ENCODE measurements around the gene MTM1. TPM values are rescaled to one million over a fixed set of nuclear protein-coding genes. Genes with fewer than 3 reads are reported as not detected.

The MTM1 gene
- polyA plus RNA-seq, 2 donors: 2.6 to 5.0 TPM

DNA sequence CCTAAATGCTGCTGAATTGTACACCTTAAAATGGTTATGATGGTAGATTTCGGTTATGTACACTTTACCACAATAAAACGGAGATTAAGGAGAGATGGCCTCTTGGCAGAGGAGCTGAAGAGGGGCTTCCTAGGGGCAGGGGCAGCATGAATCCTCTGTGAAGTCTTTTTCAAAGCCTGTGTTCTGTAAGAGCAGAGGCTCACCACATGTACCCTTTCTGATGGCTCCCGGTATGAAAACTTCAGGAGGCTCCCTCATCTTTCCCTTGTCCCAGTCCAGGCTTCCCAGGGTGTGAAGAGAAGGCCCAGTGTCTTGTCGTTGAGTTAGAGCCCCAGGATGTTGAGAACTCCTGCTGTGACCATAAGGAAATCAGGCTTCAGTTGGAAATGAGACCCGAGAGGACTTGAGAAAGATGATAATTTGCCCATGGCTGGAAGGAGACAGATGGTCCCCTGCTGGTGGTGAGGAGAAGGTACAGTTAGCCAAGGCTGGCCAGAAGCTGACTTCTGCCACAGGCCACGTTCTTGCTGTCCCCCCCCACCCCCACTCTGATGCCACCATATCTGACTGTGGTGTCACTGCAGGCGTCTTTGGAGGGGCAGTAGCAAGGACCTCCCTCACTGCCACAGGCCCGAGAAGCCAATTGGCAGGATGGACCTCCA, 31.8 kb upstream of the MTM1 start:
- Histone ChIP-seq H3K4me3 (ENCODE audit: low read depth in 1 of 2, low read length in 2 of 2) (no peak overlapping the region), H3K27ac (ENCODE audit: low read depth in 2 of 2, low read length in 1 of 2) (no peak overlapping the region), H3K36me3 (ENCODE audit: control insufficient read depth in 2 of 2, insufficient read depth in 2 of 2, low read length in 1 of 2) (no peaks in the 10 kb centered on the region), H3K4me1 (ENCODE audit: control insufficient read depth in 2 of 2, insufficient read depth in 2 of 2, low read length in 1 of 2) (no peaks in the 10 kb centered on the region), H3K9me3 (ENCODE audit: control insufficient read depth in 2 of 2, insufficient read depth in 1 of 2, low read depth in 1 of 2, low read length in 1 of 2) (peaks cover 3 to 5% of the 10 kb centered on the region in 2 donors), H3K27me3 (ENCODE audit: control insufficient read depth in 1 of 2, insufficient read depth in 2 of 2, low read length in 2 of 2) (no peaks in the 10 kb centered on the region)
- 61 to 75% methylated on average over 8 of the region's 8 CpGs for WGBS, 2 donors

DNA sequence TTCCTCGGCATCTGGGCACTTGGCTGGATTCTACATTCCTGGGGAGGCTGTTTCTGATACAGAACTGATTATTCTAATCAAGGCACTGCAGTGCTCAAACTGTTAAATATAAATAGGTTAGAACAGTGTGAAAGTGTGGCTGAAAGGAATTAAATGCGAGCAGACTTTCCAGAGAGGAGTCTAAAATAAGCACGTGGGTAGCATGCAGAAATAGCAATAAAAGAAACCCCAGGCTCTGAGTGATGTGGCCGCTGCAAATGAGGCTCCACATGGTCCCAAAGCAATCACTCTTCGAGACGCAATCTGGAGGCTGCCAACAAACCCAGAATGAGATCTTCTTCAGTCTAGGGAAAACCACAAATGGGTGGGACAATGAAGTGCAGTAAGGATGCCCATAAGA, 30.6 kb upstream of the MTM1 start:
- no peak overlapping the region for H3K4me3 ChIP-seq (ENCODE audit: low read depth in 1 of 2, low read length in 2 of 2)
- no peaks in the 10 kb centered on the region for H3K36me3 ChIP-seq (ENCODE audit: control insufficient read depth in 2 of 2, insufficient read depth in 2 of 2, low read length in 1 of 2)
- no peak overlapping the region for H3K27ac ChIP-seq (ENCODE audit: low read depth in 2 of 2, low read length in 1 of 2)
- peaks cover 3 to 5% of the 10 kb centered on the region in 2 donors for H3K9me3 ChIP-seq (ENCODE audit: control insufficient read depth in 2 of 2, insufficient read depth in 1 of 2, low read depth in 1 of 2, low read length in 1 of 2)
- H3K4me1 ChIP-seq (ENCODE audit: control insufficient read depth in 2 of 2, insufficient read depth in 2 of 2, low read length in 1 of 2): no peaks in the 10 kb centered on the region
- WGBS, 2 donors: 68 to 82% methylated on average over 6 of the region's 6 CpGs
- no peaks in the 10 kb centered on the region for H3K27me3 ChIP-seq (ENCODE audit: control insufficient read depth in 1 of 2, insufficient read depth in 2 of 2, low read length in 2 of 2)

DNA sequence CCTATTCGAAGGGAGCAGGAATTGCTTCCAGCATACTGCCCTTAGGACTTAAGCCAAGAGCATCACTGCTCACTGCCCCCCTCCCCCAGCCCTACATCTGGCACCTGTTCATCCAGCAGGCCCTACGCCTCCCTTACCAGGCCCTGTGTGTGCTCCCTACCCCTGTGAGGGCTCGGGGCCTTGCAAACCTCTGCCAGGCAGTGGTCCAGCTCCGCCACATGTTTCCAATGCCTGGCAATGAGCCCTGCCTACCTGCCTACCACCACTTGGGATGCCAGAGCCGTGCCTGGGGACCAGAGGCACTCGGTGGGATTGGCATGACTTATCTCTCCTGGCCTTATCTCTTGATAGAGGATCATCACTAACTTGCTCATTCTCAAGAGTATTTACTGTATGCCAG, 27.5 kb upstream of the MTM1 start:
- Histone ChIP-seq H3K4me1 (ENCODE audit: control insufficient read depth in 2 of 2, insufficient read depth in 2 of 2, low read length in 1 of 2) (no peaks in the 10 kb centered on the region), H3K27me3 (ENCODE audit: control insufficient read depth in 1 of 2, insufficient read depth in 2 of 2, low read length in 2 of 2) (no peaks in the 10 kb centered on the region), H3K27ac (ENCODE audit: low read depth in 2 of 2, low read length in 1 of 2) (no peak overlapping the region), H3K4me3 (ENCODE audit: low read depth in 1 of 2, low read length in 2 of 2) (no peak overlapping the region), H3K9me3 (ENCODE audit: control insufficient read depth in 2 of 2, insufficient read depth in 1 of 2, low read depth in 1 of 2, low read length in 1 of 2) (peaks cover 3 to 5% of the 10 kb centered on the region in 2 donors), H3K36me3 (ENCODE audit: control insufficient read depth in 2 of 2, insufficient read depth in 2 of 2, low read length in 1 of 2) (no peaks in the 10 kb centered on the region)
- WGBS, 2 donors: 70 to 84% methylated on average over 6 of the region's 6 CpGs

DNA sequence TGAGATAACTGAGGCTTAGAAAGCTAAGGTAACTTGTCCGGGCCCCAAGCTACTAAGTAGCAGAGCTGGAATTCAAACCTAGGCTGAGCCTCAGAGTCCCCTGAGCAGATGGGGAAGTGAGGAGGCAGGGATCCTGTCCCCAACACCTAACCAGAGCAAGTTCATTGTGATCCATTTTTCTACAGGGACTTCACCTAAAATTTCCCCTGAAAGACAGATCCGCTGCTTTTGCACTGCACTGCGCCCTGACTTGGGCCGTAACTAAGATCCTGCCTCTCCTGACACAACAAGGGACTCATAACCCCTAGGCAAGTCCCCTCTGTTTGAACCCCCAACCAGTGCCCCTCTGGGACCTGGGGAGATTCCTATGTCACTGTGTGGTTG, 25.6 kb upstream of the MTM1 start:
- WGBS, 2 donors: 96 to 98% methylated on average over 4 of the region's 4 CpGs
- Histone ChIP-seq H3K4me3 (ENCODE audit: low read depth in 1 of 2, low read length in 2 of 2) (no peak overlapping the region), H3K27me3 (ENCODE audit: control insufficient read depth in 1 of 2, insufficient read depth in 2 of 2, low read length in 2 of 2) (no peaks in the 10 kb centered on the region), H3K9me3 (ENCODE audit: control insufficient read depth in 2 of 2, insufficient read depth in 1 of 2, low read depth in 1 of 2, low read length in 1 of 2) (peaks cover 0 to 3% of the 10 kb centered on the region in 2 donors), H3K36me3 (ENCODE audit: control insufficient read depth in 2 of 2, insufficient read depth in 2 of 2, low read length in 1 of 2) (no peaks in the 10 kb centered on the region), H3K4me1 (ENCODE audit: control insufficient read depth in 2 of 2, insufficient read depth in 2 of 2, low read length in 1 of 2) (peaks cover 2 to 5% of the 10 kb centered on the region in 2 donors), H3K27ac (ENCODE audit: low read depth in 2 of 2, low read length in 1 of 2) (no peak overlapping the region)

DNA sequence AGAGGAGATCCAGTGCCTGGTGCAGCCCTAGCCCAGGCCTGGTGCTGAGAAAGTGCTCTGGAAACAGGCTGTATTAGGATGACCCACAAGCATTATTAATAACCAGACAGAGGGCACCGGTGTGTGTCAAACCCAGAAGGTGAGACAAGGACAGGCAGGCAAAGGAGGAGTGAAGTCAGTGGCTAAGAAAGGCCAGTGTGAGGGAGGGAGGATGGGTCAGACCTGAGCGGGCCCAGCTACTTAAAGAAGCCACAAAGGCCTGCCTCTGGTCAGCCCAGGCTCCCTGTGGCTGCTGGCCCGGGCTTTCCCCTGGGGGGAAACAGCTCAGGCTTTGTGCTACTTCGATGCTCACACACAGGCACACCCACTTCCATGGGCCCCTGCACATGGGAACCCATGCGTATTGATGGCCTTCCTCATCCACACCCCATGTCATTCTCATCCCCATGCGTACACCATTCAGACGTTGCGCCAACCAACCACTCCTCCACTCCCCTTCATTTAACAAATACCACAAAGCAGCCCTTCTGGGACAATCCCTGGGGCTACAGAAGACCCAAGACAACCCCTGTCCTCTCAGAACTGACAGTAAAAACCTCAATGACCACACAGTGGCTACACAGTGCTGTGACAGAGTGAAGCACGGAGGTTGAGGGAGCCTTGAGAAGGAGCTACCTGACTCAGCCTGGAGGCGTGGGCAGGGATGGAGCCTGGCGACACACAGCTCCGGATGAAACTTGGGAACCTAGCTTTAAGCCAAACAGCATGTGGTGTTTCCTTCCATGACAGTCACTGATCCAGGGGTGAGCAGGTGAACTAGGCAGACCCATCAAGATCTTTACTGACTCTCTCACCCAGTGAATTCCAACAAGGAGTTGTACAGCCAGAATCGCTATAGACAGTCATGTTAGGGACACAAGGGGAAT, 24.9 kb upstream of the MTM1 start:
- no peaks in the 10 kb centered on the region for H3K36me3 ChIP-seq (ENCODE audit: control insufficient read depth in 2 of 2, insufficient read depth in 2 of 2, low read length in 1 of 2)
- H3K27ac ChIP-seq (ENCODE audit: low read depth in 2 of 2, low read length in 1 of 2): no peak overlapping the region
- 76 to 88% methylated on average over 13 of the region's 13 CpGs for WGBS, 2 donors
- no peaks in the 10 kb centered on the region for H3K27me3 ChIP-seq (ENCODE audit: control insufficient read depth in 1 of 2, insufficient read depth in 2 of 2, low read length in 2 of 2)
- H3K9me3 ChIP-seq (ENCODE audit: control insufficient read depth in 2 of 2, insufficient read depth in 1 of 2, low read depth in 1 of 2, low read length in 1 of 2): peaks cover 0 to 4% of the 10 kb centered on the region in 2 donors
- peaks cover 2 to 5% of the 10 kb centered on the region in 2 donors for H3K4me1 ChIP-seq (ENCODE audit: control insufficient read depth in 2 of 2, insufficient read depth in 2 of 2, low read length in 1 of 2)
- H3K4me3 ChIP-seq (ENCODE audit: low read depth in 1 of 2, low read length in 2 of 2): no peak overlapping the region

DNA sequence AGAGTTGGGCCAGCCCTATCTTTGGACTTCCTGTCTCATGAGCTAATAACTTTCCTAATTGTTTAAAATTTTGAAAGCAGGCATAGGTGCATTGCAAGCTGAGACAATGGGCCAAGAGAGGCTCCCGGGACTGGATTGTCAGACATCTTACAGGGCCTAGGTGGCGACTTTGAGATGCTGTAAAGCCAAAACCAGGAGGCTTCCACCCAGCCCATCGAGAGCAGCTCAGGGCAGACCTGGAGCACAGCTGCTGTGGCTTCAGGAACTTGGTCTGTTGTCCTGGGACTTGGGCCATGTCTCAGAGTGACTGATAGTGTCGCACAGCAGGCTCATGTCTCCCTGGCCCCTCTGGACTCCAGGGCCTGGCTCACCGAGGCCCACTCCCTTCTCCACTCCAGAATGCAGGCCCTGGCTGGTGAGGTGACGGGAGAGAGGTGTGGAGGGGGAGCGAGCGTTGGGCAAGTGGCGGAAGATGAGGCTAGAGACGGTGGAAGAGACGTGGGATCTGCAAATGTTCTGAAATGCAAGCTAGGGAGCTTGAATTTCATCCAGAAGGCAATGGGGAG, 24.1 kb upstream of the MTM1 start:
- no peak overlapping the region for H3K27ac ChIP-seq (ENCODE audit: low read depth in 2 of 2, low read length in 1 of 2)
- peaks cover 2 to 5% of the 10 kb centered on the region in 2 donors for H3K4me1 ChIP-seq (ENCODE audit: control insufficient read depth in 2 of 2, insufficient read depth in 2 of 2, low read length in 1 of 2)
- H3K4me3 ChIP-seq (ENCODE audit: low read depth in 1 of 2, low read length in 2 of 2): no peak overlapping the region
- peaks cover 0 to 4% of the 10 kb centered on the region in 2 donors for H3K9me3 ChIP-seq (ENCODE audit: control insufficient read depth in 2 of 2, insufficient read depth in 1 of 2, low read depth in 1 of 2, low read length in 1 of 2)
- H3K36me3 ChIP-seq (ENCODE audit: control insufficient read depth in 2 of 2, insufficient read depth in 2 of 2, low read length in 1 of 2): no peaks in the 10 kb centered on the region
- no peaks in the 10 kb centered on the region for H3K27me3 ChIP-seq (ENCODE audit: control insufficient read depth in 1 of 2, insufficient read depth in 2 of 2, low read length in 2 of 2)
- 72 to 80% methylated on average over 11 of the region's 11 CpGs for WGBS, 2 donors

DNA sequence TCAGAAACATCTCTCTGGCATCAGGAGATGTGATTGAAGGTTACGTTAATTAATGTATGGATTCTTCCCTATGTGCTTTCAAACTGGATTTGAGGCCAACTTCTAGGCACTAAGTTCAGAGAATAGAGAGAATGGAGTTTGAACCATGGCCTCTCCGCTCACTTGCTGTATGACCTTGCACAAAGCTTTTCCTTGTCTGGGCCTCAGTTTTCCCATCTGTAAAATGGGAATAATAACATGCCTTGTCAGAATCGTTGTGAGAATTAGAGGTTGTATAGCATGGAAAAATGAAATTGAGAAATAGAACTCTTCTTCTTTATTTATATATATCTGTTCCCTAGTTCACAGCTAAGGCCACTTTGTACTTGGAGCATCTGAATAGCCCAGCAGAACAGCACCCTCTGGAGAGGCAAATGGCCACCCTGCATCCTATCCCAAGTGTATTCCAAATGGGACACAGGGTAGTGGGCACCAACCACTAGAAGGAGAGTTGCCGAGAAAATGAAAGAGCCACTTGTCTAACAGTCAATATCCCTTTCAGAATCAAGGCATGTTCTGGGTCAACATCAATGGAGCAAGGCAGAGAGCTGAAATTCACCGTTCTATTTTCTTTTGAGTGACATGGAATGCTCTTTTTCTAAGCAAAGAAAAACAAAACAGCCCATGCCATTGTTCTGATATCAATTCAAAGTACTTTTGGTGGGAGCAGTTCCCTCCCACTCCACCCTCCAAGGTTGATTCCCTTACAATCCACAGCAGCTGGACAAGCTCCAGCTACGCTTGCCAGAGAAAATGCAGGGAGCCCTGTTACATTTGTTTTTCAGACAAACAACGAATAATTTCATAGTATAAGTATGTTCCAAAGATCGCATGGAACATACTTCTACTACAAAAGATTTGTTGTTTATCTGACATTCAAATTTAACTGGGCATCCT, 23.3 kb upstream of the MTM1 start:
- whole genome bisulfite sequencing, 2 donors: 79 to 82% methylated on average over 8 of the region's 8 CpGs

DNA sequence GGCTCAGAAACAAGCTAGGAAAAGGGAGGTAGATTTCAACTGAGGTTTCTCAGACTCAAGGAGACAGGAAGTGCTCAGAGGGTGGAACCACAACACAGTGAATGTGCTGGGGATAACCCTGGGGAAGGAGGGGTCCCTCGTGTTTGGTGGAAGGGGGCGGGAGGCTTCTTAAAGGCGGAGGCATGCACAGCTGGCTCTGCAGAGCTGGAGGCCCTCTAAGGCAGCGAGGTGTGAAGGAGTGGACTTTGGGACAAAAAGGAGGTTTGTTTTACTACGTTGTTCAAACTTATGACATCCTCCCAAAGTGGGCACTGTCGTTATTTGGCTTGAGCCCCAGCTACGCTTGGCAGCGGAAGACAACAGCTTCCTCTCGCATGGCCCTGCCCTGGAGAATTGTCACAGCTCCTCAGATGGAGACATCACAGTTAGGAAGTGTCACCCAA, 21.7 kb upstream of the MTM1 start:
- H3K27ac ChIP-seq (ENCODE audit: low read depth in 2 of 2, low read length in 1 of 2): peak overlapping the region; percentile 42 to 81

More for the DNA sequence above, 23.3 kb upstream of the MTM1 start:
- H3K27me3 ChIP-seq (ENCODE audit: control insufficient read depth in 1 of 2, insufficient read depth in 2 of 2, low read length in 2 of 2): no peaks in the 10 kb centered on the region
- H3K4me1 ChIP-seq (ENCODE audit: control insufficient read depth in 2 of 2, insufficient read depth in 2 of 2, low read length in 1 of 2): peaks cover 2 to 5% of the 10 kb centered on the region in 2 donors
- peaks cover 0 to 4% of the 10 kb centered on the region in 2 donors for H3K9me3 ChIP-seq (ENCODE audit: control insufficient read depth in 2 of 2, insufficient read depth in 1 of 2, low read depth in 1 of 2, low read length in 1 of 2)
- no peaks in the 10 kb centered on the region for H3K36me3 ChIP-seq (ENCODE audit: control insufficient read depth in 2 of 2, insufficient read depth in 2 of 2, low read length in 1 of 2)
- no peak overlapping the region for H3K4me3 ChIP-seq (ENCODE audit: low read depth in 1 of 2, low read length in 2 of 2)
- H3K27ac ChIP-seq (ENCODE audit: low read depth in 2 of 2, low read length in 1 of 2): no peak overlapping the region

More for the DNA sequence above, 21.7 kb upstream of the MTM1 start:
- peaks cover 2 to 5% of the 10 kb centered on the region in 2 donors for H3K4me1 ChIP-seq (ENCODE audit: control insufficient read depth in 2 of 2, insufficient read depth in 2 of 2, low read length in 1 of 2)
- H3K4me3 ChIP-seq (ENCODE audit: low read depth in 1 of 2, low read length in 2 of 2): no peak overlapping the region
- H3K36me3 ChIP-seq (ENCODE audit: control insufficient read depth in 2 of 2, insufficient read depth in 2 of 2, low read length in 1 of 2): no peaks in the 10 kb centered on the region
- peaks cover 0 to 4% of the 10 kb centered on the region in 2 donors for H3K9me3 ChIP-seq (ENCODE audit: control insufficient read depth in 2 of 2, insufficient read depth in 1 of 2, low read depth in 1 of 2, low read length in 1 of 2)
- H3K27me3 ChIP-seq (ENCODE audit: control insufficient read depth in 1 of 2, insufficient read depth in 2 of 2, low read length in 2 of 2): no peaks in the 10 kb centered on the region
- 55 to 65% methylated on average over 9 of the region's 9 CpGs for WGBS, 2 donors
